ENCODE measurements around the gene SLC25A48.

The SLC25A48 gene

DNA sequence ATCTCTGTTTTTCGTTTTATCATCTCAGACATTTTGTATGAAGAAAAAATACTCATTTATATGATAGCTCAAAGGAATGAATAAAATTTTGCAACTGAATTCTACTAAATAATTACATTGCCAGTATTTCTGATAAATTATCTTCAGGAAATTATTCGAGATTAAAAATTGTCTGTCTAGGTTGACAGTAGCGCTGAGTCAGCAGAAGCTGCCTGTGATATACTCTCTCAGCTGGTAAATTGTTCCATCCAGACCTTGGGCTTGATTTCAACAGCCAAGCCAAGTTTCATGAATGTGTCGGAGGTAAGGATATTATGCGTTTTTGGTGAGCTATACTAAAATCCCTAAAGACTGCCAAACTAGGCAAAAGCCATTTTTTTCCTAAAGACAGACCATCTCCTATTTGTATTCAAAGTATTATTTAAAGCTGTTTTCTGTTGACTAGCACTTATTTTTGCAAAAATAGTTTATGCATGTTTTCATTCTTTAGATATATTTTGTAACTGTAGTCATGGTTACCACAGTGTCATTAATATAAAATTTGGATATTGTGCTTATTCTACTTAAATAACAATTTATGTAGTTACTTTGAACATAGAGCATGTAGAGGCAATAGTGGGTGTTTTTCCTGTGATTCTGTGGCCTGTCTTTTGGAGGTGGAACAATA, 102.9 kb downstream of the SLC25A48 start (continued):
- TF ChIP-seq ZNF398 (tag by site-specific recombination; IDR thresholded peaks at IDR 0.05): no peak
- TF ChIP-seq, protein P1, sequence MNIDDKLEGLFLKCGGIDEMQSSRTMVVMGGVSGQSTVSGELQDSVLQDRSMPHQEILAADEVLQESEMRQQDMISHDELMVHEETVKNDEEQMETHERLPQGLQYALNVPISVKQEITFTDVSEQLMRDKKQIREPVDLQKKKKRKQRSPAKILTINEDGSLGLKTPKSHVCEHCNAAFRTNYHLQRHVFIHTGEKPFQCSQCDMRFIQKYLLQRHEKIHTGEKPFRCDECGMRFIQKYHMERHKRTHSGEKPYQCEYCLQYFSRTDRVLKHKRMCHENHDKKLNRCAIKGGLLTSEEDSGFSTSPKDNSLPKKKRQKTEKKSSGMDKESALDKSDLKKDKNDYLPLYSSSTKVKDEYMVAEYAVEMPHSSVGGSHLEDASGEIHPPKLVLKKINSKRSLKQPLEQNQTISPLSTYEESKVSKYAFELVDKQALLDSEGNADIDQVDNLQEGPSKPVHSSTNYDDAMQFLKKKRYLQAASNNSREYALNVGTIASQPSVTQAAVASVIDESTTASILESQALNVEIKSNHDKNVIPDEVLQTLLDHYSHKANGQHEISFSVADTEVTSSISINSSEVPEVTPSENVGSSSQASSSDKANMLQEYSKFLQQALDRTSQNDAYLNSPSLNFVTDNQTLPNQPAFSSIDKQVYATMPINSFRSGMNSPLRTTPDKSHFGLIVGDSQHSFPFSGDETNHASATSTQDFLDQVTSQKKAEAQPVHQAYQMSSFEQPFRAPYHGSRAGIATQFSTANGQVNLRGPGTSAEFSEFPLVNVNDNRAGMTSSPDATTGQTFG (tag by site-specific recombination; IDR thresholded peaks at IDR 0.05; ENCODE audit: borderline replicate concordance): no peak
- no peak for TF ChIP-seq ZNF785 (tag by site-specific recombination; IDR thresholded peaks at IDR 0.05)

Measured in HEK293 (cell line).